Superior temporal gyrus (tissue), 1 donor: Measurements from ENCODE around the gene GNB2.
"Not testable (repeated sequence)": the region's sequence is repeated elsewhere in the genome, so short reads cannot be mapped to it uniquely, and the experiment has no call there.

Experiments
- DNase-seq: peaks from one replicate; pipeline ENCODE4 v3.0.0-alpha.2; 2016; ENCODE audit errors: extremely low spot score

Gene GNB2

DNA sequence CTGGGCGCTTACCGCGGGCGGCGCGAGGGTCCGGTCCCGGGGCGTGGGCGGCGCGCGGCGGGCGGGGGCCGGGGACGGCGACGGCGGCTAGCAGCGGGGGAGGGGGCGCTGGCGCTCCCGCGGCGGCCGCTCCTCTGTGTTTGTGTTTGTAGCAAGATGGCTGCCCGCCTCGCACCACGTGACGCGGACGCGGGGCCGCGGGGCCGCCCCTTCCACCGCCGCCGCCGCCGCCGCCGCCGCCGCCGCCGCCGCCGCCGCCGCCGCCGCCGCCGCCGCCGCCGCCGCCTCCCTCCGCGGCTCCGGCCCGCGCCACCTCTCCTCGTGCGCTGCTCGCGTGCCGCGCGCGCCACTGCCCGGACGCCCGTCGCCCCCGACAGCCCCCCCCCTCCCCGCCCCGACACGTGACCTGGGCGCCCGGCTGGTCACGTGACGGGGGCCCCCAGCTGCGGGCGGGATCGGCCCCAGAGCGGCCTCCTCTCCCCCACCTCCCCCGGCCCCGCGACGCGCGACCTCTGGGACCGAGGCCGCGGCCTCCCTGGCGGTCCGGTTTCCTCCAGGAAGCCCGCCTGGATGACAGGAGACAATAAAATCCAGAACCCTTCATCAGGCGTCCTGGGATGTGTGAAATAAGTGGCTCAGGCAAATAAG lies 20.7 kb downstream of the GNB2 start, which contains the start of gene GIGYF1:
GIGYF1 (minus strand) TSS at position 153 of the 648 bp plus-strand sequence. CDS start 6,012 bp downstream, outside the sequence.
- DNase-seq, result peak; percentile 48

DNA sequence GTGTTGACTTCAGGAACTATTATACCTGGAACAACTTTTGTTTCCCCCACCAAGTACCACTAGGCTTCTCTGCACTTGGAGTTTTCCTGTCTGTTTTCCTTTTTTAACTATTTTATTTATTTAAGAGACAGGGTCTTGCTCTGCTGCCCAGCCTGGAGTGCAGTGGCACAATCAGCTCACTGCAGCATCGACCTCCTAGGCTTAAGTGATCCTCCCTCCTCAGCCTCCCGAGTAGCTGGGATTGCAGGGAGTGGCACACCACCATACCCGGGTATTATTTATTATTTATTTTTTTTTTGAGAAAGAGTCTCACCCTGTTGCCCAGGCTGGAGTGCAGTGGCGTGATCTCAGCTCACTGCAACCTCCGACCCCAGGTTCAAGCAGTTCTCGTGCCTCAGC lies 22.6 kb downstream of the GNB2 start:
- DNase-seq, result no peak

DNA sequence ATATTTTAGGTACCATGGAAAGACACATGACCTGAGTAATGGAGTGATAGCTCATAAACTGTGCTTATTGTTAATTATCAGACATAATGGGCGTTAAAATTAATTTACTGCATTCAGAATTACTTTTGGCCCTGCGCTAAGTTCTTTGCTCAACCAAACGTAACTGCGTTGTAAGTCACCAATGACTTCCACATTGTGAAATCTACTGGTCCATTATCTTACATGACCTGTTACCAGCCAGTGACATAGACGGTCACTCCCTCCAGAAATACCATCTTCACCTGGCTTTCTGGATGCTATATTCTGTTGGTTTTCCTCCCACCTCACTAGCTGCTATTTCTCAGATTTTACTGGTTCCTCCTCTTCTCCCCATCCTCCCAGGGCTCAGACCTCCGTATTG lies 25.5 kb downstream of the GNB2 start:
- no peak for DNase-seq

DNA sequence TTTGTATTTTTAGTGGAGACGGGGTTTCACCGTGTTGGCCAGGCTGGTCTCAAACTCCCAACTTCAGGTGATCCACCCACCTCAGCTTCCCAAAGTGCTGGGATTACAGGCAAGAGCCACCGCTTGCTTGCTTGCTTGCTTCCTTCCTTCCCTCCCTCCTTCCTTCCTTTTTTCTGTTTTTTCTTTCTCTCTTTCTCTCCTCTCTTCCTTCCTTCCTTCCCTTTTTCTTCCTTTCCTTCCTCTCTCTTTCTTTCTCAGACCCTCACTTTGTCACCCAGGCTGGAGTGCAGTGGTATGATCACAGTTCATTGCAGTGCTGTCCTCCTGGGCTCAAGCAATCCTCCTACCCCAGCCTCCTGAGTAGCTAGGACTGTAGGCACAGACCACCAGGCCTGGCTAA lies 27.5 kb downstream of the GNB2 start:
- not testable (repeated sequence) for DNase-seq

DNA sequence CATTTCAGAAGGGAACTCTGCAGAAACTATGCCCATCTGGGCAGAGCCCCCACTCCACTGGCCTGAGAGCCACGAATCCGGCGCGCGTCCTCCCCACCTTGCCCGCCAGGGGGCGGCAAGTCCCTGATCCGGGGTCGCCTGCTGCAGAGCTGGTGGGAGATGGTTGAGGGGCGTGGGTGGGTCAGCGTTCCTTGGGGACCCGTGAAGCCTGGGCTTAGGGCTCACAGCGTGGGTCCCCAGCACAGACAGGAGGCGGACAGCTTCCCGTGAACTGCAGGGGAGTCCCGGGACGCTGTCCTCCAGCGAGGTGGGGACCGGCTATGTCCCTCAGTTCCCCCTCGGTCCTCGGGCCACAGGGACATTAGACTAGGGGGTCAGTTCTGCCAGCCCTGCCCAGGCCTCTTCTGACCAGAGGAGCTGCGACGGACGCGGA lies 31.8 kb downstream of the GNB2 start:
- DNase-seq, result peak; percentile 80

DNA sequence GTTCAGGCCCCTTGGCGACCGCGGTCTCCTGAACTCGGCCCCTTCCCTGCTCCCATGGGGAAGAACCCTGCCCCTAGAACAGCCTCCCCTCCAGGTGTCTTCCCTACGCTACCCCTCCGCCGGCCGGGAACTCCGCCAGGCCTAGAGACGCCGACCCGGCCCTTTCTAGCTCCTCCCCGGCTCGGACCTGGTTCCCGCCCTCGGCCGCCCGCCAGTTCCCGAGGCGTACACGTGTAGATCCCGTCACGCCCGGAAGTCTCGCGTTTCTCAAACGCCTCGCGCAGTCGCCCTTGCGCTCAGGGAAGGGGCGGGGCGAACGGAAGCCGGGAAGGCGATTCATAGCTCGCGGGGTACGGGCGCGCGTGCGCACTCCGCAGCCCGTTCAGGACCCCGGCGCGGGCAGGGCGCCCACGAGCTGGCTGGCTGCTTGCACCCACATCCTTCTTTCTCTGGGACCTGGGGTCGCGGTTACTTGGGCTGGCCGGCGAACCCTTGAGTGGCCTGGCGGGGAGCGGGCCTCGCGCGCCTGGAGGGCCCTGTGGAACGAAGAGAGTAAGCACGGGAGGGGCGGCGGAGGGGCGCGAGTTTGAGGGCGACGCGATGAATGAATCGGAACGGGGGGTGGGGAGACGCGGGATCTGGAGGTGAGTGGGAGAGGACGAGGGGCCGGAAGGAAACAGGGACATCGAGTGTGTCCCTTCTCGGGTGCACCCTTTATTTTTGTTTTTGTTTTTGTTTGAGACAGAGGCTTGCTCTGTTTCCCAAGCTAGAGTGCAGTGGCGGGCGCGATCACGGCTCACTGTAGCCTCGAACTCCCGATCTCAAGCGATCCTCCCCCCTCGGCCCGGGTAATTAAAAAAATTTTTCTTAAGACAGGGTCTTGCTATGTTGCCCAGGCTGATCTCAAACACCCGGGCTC lies 32.5 kb downstream of the GNB2 start, which contains the start of gene POP7:
POP7 (plus strand) TSS at position 369 of the 919 bp plus-strand sequence. CDS start 710 bp downstream, outside the sequence.
- peak; percentile 97 for DNase-seq

DNA sequence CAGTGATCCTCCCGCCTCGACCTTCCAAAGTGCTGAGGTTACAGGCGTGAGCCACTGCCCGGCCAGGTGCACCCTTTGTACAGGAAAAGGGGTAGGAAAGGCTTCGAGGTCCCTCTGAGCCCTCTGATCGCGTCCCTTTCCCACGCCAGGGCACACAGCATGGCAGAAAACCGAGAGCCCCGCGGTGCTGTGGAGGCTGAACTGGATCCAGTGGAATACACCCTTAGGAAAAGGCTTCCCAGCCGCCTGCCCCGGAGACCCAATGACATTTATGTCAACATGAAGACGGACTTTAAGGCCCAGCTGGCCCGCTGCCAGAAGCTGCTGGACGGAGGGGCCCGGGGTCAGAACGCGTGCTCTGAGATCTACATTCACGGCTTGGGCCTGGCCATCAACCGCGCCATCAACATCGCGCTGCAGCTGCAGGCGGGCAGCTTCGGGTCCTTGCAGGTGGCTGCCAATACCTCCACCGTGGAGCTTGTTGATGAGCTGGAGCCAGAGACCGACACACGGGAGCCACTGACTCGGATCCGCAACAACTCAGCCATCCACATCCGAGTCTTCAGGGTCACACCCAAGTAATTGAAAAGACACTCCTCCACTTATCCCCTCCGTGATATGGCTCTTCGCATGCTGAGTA lies 33.3 kb downstream of the GNB2 start:
- DNase-seq, result no peak

DNA sequence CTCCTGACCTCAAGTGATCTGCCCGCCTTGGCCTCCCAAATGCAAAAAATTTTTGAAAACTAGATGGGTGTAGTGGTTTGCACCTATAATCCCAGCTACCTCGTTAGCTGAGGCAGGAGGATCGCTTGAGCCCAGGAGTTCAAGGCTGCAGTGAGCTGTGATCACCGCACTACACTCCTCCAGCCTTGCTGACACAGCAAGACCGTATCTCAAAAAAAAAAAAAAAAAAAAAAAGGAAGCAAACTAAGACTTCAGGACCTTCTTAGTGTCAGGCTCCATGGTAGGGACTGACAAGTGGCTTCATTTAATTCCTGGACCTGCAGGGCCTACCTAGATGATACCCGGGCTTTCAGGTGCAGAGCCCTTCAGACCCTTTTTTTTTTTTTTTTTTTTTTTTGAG lies 34.9 kb downstream of the GNB2 start:
- no peak for DNase-seq

DNA sequence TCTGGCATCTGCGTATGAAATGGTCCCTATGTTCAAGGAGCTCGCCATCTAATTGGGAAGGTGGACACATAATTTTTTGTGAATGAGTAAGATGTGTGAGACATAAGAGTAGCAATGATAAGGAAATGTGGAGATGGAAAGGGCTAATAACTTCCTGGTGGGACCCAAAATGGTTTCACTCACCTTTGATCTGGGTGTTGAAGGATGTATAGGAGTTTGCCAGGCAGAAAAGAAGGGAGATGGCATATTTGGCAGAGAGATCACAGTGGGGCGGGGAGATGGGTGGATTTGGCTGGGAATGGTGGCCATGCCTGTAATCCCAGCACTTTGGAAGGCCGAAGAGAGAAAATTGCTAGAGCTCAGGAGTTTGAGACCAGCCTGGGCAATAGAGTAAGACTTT lies 36.9 kb downstream of the GNB2 start:
- DNase-seq, result no peak

DNA sequence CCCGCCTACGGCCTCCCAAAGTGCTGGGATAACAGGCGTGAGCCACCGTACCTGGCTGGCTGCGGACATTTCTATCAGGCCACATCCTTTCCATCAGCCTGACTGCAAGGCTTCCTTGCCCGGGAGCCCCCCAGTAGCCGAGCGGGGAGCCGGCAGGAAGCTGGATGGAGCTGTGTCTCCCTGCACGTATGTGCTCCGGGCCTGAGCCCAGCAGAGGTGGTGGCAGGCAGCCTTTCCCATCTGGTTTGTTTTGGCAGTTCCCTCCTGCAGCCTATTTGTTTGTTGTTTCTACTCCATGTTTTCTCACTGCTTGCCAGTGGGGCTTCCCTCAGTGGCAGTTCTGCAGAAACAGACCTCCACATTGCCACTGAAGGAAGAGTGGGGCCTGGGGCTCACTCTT lies 37.8 kb downstream of the GNB2 start:
- no peak for DNase-seq

DNA sequence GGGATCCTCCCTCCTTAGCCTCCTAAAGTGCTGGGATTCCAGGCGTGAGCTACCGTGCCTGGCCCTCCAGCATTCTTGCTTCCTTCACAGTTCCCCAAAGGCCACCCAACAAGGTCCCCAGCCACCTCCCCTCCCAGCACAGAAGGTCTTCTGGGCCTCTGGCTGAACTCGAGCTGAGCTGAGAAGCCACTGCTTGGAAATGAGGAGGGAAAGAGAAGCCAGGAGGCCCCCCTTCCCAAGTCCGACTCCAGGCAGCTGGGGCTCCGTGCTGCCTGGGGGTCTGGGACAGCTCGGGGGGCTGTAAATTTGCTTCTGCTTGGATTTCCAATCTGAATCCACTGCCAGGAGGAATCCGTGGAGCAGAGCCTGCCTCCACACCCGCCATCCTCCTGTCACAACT lies 41.2 kb downstream of the GNB2 start:
- DNase-seq, result no peak

DNA sequence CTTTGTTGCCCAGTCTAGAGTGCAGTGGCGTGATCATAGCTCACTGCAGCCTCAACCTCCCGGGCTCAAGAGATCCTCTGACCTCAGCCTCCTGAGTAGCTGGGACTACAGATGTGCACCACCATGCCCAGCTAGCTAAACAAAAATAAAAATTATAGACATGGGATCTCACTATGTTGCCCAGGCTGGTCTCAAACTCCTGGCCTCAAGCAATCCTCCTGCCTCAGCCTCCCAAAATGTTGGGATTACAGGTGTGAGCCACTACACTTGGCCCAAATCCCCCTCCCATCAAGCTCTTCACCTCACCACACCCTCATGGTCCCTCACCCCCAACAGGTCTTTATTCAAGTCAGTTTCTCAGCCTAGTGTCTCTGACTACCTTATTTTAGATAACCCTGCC lies 43.5 kb downstream of the GNB2 start:
- DNase-seq, result not testable (repeated sequence)

DNA sequence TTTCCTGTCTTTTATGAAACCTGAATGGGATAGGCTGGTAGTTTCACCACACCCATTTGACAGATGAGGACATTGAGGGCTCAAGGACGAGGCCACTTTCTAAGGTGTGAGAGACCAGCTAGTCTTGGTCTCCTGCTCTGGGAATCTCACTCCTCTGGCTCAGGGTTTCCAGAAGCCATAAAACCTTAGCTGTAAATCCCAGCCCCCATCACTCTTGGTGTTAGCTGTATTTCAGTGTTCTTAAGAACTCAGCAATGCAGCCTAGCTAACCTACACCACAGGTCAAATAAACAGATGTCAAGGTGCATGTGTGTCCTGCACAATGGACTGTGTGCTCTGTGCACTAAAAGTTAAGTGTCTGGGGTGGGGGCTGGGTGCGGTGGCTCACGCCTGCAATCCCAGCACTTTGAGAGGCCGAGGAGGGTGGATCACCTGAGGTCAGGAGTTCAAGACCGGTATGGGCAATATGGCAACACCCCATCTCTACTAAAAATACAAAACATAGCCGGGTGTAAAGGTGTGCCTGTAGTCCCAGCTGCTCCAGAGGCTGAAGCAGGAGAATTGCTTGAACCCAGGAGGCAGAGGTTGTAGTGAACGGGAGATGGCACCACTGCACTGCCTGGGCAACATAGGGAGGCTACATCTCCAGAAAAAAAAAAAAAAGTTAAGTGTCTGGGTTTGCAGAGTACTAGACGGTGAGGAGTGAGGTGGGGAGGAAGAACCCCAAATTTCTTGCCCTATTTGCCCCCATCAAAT lies 46.2 kb downstream of the GNB2 start:
- DNase-seq, result no peak

DNA sequence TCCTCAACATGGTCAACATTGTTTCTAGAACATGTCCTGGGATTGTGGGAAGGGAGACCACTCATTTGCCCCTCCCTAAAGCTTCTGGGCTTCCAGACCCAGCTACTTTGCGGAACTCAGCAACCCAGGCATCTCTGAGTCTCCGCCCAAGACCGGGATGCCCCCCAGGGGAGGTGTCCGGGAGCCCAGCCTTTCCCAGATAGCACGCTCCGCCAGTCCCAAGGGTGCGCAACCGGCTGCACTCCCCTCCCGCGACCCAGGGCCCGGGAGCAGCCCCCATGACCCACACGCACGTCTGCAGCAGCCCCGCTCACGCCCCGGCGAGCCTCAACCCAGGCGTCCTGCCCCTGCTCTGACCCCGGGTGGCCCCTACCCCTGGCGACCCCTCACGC lies 46.7 kb downstream of the GNB2 start, which contains the start of gene EPO:
EPO (plus strand) TSS at position 190 of the 392 bp plus-strand sequence. CDS start 513 bp downstream, outside the sequence.
- no peak for DNase-seq

DNA sequence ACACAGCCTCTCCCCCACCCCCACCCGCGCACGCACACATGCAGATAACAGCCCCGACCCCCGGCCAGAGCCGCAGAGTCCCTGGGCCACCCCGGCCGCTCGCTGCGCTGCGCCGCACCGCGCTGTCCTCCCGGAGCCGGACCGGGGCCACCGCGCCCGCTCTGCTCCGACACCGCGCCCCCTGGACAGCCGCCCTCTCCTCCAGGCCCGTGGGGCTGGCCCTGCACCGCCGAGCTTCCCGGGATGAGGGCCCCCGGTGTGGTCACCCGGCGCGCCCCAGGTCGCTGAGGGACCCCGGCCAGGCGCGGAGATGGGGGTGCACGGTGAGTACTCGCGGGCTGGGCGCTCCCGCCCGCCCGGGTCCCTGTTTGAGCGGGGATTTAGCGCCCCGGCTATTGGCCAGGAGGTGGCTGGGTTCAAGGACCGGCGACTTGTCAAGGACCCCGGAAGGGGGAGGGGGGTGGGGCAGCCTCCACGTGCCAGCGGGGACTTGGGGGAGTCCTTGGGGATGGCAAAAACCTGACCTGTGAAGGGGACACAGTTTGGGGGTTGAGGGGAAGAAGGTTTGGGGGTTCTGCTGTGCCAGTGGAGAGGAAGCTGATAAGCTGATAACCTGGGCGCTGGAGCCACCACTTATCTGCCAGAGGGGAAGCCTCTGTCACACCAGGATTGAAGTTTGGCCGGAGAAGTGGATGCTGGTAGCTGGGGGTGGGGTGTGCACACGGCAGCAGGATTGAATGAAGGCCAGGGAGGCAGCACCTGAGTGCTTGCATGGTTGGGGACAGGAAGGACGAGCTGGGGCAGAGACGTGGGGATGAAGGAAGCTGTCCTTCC lies 47.3 kb downstream of the GNB2 start:
- no peak for DNase-seq

DNA sequence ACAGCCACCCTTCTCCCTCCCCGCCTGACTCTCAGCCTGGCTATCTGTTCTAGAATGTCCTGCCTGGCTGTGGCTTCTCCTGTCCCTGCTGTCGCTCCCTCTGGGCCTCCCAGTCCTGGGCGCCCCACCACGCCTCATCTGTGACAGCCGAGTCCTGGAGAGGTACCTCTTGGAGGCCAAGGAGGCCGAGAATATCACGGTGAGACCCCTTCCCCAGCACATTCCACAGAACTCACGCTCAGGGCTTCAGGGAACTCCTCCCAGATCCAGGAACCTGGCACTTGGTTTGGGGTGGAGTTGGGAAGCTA lies 47.9 kb downstream of the GNB2 start:
- no peak for DNase-seq

DNA sequence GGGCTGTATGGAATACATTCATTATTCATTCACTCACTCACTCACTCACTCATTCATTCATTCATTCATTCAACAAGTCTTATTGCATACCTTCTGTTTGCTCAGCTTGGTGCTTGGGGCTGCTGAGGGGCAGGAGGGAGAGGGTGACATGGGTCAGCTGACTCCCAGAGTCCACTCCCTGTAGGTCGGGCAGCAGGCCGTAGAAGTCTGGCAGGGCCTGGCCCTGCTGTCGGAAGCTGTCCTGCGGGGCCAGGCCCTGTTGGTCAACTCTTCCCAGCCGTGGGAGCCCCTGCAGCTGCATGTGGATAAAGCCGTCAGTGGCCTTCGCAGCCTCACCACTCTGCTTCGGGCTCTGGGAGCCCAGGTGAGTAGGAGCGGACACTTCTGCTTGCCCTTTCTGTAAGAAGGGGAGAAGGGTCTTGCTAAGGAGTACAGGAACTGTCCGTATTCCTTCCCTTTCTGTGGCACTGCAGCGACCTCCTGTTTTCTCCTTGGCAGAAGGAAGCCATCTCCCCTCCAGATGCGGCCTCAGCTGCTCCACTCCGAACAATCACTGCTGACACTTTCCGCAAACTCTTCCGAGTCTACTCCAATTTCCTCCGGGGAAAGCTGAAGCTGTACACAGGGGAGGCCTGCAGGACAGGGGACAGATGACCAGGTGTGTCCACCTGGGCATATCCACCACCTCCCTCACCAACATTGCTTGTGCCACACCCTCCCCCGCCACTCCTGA lies 49.1 kb downstream of the GNB2 start:
- DNase-seq, result no peak

DNA sequence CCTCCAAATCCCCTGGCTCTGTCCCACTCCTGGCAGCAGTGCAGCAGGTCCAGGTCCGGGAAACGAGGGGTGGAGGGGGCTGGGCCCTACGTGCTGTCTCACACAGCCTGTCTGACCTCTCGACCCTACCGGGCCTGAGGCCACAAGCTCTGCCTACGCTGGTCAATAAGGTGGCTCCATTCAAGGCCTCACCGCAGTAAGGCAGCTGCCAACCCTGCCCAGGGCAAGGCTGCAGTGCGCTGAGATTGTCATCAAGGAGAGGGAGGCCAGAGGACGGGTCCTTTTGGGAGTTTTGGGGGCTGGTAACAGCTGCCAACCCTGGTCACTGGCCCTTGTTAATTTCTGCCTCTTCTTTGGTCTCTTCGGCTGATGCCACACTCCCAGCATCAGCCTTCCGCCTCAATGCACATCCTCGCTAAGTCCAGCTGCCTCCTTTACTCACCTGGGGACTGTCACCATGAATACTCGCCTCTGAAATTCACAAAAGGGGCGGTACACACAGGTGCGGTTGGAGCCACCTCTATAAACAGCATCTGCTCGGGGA lies 50.3 kb downstream of the GNB2 start:
- DNase-seq, result no peak

DNA sequence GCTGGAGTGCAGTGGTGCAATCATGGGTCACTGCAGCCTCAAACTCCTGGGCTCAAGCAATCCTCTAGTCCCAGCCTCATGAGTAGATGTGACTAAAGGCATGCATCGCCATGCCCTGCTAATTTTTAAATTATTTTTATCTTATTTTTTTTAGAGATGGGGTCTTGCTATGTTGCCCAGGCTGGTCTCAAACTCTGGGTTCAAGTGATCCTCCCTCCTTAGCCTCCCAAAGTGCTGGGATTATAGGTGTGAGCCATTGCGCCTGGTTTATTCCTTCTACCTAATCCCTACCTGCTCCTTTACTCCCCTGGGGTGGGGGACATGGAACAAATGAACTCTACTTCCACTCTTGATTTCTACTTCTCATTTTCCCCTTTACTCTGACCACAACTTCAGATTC lies 50.8 kb downstream of the GNB2 start:
- DNase-seq, result not testable (repeated sequence)
